ENCODE results near the gene NUDT16. TPM values are rescaled to one million over a fixed set of nuclear protein-coding genes. Genes with fewer than 3 reads are reported as not detected.

NUDT16 gene
- total and polyA plus RNA-seq, 2 of the 8 experiments (the other 6 are each of a cell fraction or from before 2014, with no cell fraction given) = 8.5 to 19.1 TPM

- Histone ChIP-seq H3K4ac (replicated peaks; ENCODE audit: insufficient read length, low read depth, low read length) (no peak overlapping the region), H3K9ac (replicated peaks in 1 of 4; ENCODE audit: extremely low read depth in 1 of 4, low read depth in 3 of 4, low read length in 3 of 4) (no peak overlapping the region), H3K14ac (ENCODE audit: insufficient read length) (no peak overlapping the region), H3K4me1 (replicated peaks in 1 of 4; ENCODE audit: control insufficient read depth in 3 of 4, insufficient read depth in 4 of 4, low read length in 3 of 4) (no peaks in the 10 kb centered on the region), H2AK5ac (ENCODE audit: low read depth, low read length) (no peak overlapping the region), H2BK5ac (ENCODE audit: low read depth, low read length) (no peak overlapping the region), H2BK120ac (replicated peaks; ENCODE audit: low read depth, low read length) (no peak overlapping the region), H2BK15ac (ENCODE audit: low read length) (no peak overlapping the region), H3K9me3 (ENCODE audit: insufficient read depth in 2 of 2, low read depth in 1 of 2, low read length in 1 of 2) (no peaks in the 10 kb centered on the region), H3K79me1 (ENCODE audit: low read depth, low read length) (no peaks in the 10 kb centered on the region), H3K27ac (ENCODE audit: low read depth, low read length) (no peak overlapping the region), H4K5ac (ENCODE audit: insufficient read length, low read depth, low read length) (no peak overlapping the region), H3K36me3 (ENCODE audit: control insufficient read depth in 2 of 4, insufficient read depth in 4 of 4, low read length in 3 of 4) (no peaks in the 10 kb centered on the region), H4K91ac (replicated peaks; ENCODE audit: insufficient read length, low read length) (no peak overlapping the region), H3K23ac (ENCODE audit: insufficient read length) (no peak overlapping the region), H2AFZ (ENCODE audit: low read length) (no peak overlapping the region), H3K23me2 (ENCODE audit: low read depth, low read length) (no peaks in the 10 kb centered on the region), H4K8ac (ENCODE audit: extremely low read depth, insufficient read depth, low read length) (no peak overlapping the region), H4K20me1 (replicated peaks in 1 of 2; ENCODE audit: control insufficient read depth in 1 of 2, insufficient read depth in 2 of 2, low read length in 2 of 2) (no peaks in the 10 kb centered on the region), H3K79me2 (ENCODE audit: control insufficient read depth in 1 of 2, insufficient read depth in 2 of 2, low read length in 2 of 2) (no peaks in the 10 kb centered on the region), H2BK20ac (ENCODE audit: low read length) (no peak overlapping the region), H2BK12ac (ENCODE audit: low read depth, low read length) (no peak overlapping the region), H3K4me3 (ENCODE audit: extremely low read depth in 1 of 4, insufficient read depth in 2 of 4, low read depth in 3 of 4, low read length in 4 of 4) (no peak overlapping the region), H3K56ac (replicated peaks; ENCODE audit: insufficient read length, low read depth, low read length) (no peak overlapping the region), H3K4me2 (ENCODE audit: insufficient read depth in 1 of 2, low read depth in 2 of 2, low read length in 2 of 2) (no peak overlapping the region), H3K27me3 (replicated peaks in 1 of 4; ENCODE audit: control insufficient read depth in 3 of 4, extremely low read depth in 1 of 4, insufficient read depth in 3 of 4, low read length in 3 of 4) (no peaks in the 10 kb centered on the region), H3K18ac (ENCODE audit: extremely low read depth, low read length) (no peak overlapping the region)
- no peak for TF ChIP-seq CTCF (IDR thresholded peaks at IDR 0.05; ENCODE audit: control extremely low read depth in 1 of 3, insufficient read depth in 1 of 3, low read depth in 1 of 3, low read length in 3 of 3)
- TF ChIP-seq CEBPB (IDR thresholded peaks at IDR 0.05; ENCODE audit: low read depth, low read length) = no peak
- TF ChIP-seq GABPA (IDR thresholded peaks at IDR 0.05; ENCODE audit: borderline replicate concordance, insufficient read depth, low read length) = no peak
- no peak for TF ChIP-seq BRCA1 (IDR thresholded peaks at IDR 0.05; ENCODE audit: low read depth, low read length)
- no peak for TF ChIP-seq SIX5 (IDR thresholded peaks at IDR 0.05; ENCODE audit: low read depth, low read length)
- CTCF ChIA-PET (ENCODE audit: partially characterized antibody) = interaction anchor here (0.9 to 1.8 kb wide), 3 partner anchors 13 to 56 kb away, joined by 3 to 6 read pairs (median 4); partner anchors contain the start of gene NUDT16
- POLR2A ChIA-PET (ENCODE audit: partially characterized antibody) = no interaction called here
- DNase-seq (ENCODE audit: low read depth in 1 of 2, low spot score in 2 of 2) = no peak
- FAIRE-seq = no peak
Observed at GRCh38 chr3:131396170-131396569, 14.6 kb downstream of the NUDT16 start.
